GM21737 (cell line): ENCODE data around the gene RLN3.

Experiments
- ATAC-seq: cut with Tn5 transposase; IDR thresholded peaks from one replicate; pipeline ENCODE4 v1.9.1; 2021; ENCODE audit warnings: mild to moderate bottlenecking, moderate library complexity; ENCODE audit not compliant: unreplicated experiment

RLN3 gene, protein sequence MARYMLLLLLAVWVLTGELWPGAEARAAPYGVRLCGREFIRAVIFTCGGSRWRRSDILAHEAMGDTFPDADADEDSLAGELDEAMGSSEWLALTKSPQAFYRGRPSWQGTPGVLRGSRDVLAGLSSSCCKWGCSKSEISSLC

DNA sequence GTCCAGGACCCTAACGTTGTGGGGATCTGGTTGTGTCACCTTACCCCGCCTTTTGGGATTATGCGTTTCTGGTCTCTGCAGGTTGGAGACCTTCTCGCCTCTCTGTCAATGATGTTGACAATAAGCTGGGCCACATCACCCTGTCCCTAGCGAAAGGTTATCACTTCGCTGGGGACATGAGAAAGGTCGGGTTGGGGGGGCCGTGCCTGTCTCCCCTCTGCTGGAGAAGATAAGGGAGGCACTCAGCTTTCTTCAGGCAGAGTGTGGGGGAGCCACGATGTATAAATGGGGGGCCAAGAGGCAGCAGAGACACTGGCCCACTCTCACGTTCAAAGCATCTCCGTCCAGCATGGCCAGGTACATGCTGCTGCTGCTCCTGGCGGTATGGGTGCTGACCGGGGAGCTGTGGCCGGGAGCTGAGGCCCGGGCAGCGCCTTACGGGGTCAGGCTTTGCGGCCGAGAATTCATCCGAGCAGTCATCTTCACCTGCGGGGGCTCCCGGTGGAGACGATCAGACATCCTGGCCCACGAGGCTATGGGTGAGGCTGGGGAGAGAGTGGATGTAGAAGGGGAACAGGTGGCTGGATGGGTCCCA, at the start of gene RLN3:
RLN3 (plus strand) TSS at position 293 of the 595 bp plus-strand sequence; CDS start at position 350, 57 bp downstream.
- no peak for ATAC-seq

DNA sequence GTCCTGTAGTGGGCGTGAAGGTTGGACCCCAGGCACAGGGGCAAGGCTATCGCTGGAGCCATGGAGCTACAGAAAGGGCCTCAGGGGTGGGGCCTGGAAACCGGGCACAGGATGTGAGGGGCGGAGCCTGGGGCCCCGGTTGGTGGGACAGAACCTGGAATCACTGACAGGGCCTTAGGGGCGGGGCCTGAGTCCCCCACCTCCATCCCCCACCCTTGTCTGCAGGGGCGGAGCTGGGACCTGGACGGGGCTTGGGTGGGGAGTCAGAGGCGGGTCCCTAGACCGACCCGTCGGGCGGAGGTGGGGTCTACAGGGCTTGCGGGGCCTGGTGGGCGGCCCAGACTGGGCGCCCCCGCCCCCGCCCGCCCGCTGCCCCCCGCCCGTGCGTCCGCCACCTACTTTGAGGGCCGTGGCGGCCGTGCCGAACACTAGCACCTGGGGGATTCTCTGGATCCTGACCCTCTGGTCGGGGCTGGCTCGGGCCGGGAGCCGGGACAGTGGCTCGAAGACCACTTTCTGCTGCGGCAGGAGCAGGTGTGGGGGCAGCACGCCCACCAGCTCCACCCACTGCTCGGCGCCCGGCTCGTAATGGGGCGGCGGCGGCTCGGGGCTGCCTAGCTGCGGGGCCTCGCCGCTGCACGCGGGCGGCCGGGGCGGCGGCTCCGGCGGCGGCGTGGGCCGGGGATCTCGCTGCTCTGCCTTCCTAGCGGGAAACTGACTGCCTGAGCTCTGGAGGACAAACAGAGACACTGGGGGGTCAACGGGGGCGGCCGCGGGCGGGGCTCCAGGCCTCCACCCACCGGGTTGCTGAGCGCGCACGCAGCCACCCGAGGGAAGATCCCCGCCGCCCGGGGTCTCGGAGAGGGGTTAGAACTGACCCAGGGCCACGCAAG, 49.4 kb upstream of the RLN3 start:
- ATAC-seq = no peak

DNA sequence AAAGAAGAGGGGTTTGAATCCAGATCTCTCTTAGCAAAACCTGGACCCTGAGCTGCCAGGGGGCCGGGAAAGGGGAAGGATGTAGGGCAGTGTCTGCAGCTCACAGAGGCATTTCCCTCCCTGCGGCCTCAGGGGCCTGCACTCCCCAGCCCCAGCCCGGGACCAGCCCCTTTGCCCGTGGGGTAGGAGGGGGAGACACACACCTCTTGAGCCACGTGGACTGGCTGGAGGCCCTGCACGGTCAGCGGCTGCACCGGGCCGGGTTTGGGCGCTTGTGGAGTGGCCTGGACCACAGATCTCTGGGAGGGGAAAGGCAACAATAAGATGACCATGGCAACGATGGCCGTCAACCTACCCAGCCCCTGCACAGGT, 48.7 kb upstream of the RLN3 start:
- ATAC-seq = no peak

DNA sequence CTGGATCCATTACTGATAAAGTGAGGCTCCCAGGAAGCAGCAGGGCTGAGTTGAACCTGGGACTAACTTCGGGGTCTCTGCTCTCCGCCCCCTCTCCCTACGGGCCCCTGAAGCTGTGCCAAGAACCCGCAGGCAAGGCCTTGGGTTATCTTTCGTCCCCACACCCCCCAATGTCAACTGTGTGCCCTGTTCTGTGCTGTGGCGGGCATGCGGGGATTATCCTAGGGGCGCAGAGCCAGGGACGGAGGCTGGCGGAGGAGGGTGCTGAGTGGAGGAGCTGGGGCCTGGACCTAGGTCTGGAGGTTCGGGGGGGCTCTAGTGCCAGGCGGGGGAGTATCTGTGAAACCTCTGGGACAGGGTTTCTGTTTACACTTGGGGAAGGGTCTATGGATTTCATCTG, 48.3 kb upstream of the RLN3 start:
- no peak for ATAC-seq

DNA sequence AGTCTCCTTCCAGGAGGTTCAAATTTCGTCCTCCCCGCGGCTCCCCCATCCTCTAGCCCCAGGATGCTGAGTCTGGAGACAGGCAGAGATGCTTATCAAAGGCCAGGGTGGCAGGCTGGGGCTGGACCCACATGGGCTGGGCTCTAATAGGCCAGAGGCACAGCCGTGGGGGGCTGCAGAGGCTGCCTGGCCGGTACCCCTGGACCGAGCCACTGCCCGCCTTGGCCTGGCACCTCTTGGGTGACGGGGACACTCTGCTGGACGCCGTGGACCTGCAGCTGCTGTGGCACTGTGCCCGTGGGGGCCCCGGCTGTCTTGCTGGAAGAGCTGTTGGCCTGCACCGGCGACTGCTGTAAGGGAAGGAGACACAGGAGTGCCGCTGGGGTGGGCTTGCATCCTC, 47.6 kb upstream of the RLN3 start:
- no peak for ATAC-seq

DNA sequence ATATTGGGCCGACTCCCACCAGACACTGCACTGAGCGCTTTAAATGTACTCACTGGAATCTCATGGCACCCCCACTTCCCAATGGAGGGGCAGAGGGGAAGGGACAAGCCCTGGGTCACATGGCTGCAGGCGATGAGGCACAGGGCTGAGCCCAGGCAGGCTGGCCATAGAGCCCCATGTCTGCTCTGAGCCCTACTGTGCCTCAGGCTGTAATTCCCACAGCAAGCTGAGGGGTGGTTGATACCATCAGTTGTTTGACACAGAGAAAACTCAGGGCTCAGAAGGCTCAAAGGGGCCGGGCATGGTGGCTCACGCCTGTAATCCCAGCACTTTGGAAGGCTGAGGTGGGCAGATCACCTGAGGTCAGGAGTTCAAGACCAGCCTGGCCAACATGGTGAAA, 46.9 kb upstream of the RLN3 start:
- no peak for ATAC-seq

DNA sequence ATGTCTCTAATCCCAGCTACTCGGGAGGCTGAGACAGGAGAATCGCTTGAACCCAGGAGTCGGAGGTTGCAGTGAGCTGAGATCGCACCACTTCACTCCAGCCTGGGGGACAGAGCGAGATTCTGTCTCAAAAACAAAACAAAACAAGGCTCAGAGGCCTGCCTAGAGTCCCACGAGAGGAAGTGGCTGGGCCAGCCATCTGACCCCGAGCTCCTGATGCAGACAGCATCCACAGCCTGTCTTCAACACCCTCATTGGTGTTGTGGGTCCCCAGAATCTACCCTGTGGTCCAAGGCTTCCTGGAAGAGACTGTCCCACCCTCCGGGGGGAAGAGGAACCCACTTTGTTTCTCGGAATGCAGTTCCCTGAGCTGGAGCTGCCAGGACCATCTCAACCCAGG, 46.5 kb upstream of the RLN3 start:
- ATAC-seq = no peak

DNA sequence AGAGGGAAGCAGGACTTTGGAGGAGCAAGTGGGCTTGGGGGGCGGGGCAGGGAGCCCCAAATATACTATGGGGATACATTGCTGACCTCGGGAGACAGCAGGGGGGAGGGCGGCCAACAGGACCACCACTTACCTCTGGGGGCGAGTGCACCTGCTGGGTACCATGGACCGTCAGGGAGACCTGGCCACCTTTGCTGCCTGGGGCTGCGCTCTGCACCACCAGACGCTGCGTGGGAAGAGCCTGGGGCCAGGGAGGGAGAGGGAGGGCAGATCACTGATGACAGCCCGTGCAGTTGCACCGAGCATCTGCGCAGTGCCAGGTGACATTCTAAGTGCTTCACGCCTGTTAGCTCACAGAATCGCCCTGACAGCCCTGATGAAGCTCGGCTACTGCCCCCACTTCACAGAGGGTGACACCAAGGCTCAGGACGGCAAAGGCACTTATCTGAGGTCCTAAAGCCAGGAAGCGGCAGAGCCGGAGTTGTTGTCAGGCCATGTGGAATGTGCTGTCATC, 45.9 kb upstream of the RLN3 start:
- ATAC-seq = no peak

DNA sequence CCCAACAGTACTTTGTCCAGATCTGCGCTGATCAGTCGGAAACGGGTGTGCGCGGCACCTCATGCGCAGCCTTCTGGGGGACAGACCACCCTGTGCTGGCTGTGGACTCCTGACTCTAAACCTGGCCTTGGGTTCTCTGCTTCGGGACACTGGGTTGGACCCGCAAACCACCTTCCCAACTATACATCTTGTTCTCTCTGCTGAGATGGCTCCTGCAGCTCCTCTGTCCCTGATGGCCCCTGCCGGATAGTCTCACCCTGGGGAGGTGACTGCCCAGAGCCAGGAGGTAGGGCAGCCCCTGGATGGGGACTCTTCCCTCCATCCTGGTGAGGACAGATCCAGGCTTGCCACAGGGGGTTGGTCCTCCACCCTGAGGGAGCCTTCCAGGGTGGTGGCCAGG, 45.2 kb upstream of the RLN3 start:
- no peak for ATAC-seq

DNA sequence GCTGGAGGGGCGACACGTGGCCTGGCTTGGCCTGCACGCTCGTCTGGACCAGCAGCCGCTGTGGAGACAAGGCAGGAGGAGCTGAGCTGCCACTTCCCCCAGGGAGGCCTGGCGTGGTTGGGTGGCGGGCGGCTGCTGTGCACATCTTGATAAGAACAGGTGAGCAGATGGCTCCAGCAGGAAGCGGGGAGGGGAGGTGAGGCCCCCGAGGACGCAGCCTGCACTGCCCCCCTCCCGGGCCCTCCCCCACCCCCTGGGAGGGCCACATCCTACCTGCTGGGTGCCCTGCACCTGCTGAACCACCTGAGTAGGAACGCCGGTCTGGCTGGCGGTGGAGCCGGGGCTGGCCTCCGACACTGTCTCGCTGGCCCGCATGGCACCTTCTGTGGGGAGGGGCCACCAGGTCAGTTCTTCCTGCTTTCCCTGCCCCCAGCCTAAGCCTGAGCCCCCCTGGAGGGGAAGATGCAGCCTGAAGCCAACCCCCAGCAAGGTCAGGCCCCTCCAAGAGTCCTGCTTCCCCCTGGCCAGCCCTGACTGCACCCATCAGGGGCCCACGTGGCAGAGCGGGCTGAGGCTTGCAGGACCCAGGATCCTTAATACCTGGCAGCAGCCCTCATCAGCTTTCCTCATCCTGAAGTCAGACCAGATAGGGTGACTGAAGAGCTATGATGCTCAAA, 44.6 kb upstream of the RLN3 start:
- ATAC-seq = no peak

DNA sequence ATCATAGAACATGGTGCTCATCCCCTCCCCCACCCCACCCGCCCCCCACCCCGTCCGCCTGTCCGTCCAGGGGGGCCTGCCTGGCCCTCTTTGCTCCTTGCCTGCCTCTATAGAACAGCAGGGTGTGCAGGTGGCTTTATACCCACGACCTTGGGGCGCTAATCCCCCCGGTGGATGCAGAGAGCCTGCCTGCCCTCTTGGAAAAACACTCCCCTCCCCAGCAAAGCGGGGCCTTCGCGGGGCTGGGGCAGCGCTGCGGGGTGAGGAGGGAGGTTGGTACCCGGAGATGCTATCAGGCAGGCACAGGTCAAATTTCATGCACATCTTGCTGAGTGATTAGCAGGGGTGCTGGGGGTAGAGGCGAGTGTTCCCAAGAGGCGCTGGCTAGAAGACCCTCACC, 43.8 kb upstream of the RLN3 start:
- no peak for ATAC-seq

DNA sequence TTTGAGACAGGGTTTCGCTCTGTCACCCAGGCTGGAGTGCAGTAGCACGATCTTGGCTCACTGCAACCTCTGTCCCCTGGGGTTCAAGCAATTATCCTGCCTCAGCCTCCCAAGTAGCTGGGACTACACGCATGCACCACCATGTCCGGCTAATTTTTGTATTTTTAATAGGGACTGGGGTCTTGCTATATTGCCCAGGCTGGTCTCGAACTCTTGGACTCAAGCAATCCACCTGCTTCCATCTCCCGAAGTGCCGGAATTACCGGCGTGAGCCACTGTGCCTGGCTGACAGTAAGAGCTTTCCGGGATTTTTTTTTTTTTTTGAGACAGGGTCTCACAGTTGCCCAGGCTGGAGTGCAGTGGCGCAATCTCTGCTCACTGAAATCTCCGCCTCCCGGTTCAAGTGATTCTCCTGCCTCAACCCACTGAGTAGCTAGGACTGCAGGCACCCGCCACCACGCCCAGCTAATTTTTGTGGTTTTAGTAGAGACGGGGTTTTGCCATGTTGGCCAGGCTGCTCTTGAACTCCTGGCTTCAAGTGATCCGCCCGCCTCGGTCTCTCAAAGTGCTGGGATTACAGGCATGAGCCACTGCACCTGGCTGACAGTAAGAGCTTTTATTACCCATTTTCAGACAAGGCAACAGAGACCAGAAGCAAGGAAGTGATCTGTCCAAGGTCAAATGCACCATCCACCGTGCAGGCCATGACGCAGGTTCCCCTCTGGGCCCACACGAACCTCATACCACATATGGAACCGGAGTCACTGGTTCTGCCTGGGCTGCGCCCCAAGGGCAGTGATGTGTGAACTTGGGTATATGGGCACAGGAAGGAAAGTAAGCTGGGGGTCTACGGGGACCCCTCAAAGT, 42.8 kb upstream of the RLN3 start:
- ATAC-seq = no peak

DNA sequence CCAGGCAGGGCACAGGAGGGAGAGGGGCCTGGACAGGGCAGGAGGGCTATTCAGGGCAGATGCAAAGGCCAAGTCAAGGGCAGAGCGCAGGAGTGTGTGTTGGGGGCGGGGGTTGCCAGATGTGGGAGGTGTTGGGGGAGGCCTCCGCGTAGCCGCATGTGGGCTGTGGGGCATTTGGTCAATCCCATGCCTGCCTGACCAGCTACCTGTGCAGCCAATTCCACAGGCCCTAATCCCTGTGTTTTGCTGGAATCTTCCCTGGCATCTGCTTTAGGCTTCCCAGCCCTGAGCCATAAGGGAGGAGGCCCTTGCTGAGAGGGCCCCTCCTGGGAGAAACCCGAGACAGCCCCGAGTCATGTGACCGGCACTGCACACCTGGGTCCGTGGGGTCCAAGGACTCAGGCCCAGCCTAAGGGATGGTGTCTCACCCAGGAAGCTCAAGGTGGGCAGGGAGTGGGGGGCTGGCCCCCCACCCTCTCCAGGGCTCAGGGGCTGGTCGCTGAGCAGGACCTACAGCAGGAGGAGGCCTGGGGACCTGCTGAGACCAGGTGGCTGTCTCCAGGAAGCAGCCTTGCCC, 42.1 kb upstream of the RLN3 start:
- peak; percentile 15 for ATAC-seq

DNA sequence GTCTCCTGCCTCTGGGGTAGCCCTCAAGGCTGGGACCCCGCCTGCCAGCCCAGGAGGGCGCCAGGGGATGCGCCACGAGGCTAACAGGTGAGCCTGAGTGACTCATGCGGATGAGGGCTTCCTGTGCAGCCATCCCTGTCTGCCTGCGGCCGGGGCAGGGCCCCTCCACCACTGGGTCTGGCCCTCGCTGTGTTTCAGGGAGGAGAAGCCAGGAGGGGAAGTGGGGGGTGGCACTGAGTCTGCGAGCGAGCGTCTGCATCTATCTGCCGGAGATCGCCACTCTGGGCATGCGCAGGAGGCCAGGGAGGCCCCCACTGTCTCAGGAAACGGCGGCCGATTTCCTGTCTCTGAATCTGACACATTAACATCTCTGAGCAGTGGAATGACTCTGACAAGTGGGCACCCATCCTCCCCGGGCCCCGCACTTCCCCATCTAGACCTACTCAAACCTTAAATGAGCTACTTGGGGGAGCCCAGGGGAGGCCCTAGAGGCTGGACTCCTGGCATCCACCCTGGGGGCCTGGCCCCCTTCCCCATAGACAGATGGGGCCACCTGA, 41.5 kb upstream of the RLN3 start:
- peak; percentile 72 for ATAC-seq

DNA sequence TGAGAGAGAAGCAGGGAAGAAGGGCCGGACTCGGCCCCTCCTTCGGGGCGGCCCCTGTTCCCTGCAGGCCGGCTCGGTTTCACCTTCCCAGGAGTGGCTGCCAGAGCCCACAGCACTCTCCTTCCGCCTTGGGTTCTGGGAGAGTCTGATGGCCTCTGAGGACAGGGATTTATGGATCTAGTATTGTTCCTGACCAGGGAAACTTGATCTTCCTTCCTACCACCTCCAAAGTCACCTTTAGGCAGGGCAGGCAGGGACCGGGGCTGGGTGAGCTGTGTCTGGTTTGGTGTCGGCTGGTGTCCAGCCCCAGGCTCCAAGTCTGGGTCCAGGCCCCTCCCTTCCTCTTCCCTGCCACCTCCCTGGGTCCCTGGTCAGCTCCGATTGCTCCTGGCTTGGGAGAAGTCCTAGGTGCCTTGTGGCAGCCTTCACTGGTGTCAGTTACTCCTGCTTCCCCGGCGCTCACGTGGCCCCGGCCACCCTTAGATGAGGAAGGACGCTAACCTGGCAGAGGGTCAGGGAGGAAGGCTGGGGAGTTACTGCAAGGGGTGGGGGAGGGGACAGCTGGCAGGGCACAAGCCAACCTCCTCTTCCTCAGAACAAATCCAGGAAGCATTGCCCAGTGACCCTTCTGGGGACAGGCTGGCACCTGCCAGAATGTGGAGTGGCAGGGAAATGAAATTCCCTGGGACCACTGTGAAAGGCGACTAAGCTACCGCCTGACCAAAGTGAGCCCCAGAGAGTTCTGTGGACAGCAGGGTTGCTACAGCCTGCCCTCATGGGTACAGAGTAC, 40.7 kb upstream of the RLN3 start:
- peak; percentile 7 for ATAC-seq

DNA sequence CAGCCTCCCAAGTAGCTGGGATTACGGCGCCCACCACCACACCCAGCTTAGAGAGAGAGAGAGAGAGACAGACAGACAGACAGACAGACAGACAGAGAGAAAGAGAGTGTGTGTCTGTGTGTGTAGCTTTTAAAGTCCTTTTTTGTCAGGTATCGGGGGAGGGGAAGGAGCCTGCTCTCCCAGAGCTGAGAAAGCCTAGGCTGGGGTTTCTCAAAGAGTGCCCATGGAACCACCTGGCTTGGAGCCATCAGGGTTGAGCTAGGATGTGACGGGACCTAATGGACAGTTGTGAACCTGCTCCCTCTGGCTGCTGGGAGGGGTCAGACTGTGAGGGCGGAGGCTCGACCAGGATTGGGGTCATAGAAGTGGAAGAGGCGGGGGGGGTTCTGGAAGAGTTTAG, 38.5 kb upstream of the RLN3 start:
- ATAC-seq = no peak

DNA sequence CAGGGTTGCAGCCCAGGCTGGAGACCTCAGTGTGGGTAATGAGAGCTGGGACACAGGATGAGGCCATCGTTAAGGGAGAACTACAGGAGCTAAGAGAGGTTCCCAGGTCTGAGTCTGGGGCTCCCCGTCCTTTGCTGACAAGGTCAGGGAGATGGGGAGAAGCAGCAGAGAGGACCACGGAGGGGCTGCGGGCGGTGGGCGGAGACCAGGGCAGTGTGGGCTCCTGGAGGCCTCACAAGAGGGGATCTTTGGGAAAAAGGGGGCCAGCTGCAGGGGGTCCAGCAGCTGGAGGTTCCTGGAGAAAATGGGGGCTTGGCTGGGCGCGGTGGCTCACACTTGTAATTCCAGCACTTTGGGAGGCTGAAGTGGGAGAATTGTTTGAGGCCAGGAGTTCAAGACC, 37.9 kb upstream of the RLN3 start:
- no peak for ATAC-seq

DNA sequence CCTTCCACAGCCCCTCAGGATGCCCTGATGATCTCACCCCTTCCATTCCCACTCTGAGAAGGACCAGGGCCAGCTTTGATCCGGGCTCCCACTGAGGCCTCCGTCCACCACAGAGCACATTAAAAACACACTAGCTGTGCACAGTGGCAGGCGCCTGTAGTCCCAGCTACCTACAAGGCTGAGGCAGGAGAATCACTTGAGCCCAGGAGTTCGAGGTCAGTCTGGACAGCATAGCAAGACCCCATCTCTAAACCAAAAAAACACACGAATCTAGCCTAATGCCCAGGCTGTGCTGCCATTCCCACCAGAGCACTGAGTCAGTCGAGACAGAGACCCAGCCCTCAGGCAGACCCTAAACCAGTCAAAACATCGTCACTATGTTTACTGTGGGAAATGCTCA, 35.9 kb upstream of the RLN3 start:
- no peak for ATAC-seq
